Thyroid gland (tissue), 4 donors: Measurements from ENCODE around the gene KIDINS220. TPM values are rescaled to one million over a fixed set of nuclear protein-coding genes. Genes with fewer than 3 reads are reported as not detected.

Experiments
- DNase-seq, 2 donors: peaks; one replicate each; pipeline ENCODE4 v3.0.0-alpha.2; 2019
- H3K27ac ChIP-seq, 3 donors: fragments of 200-600 bp; sonication (generic); 1 replicate in 2 of 3; 2 replicates in 1 of 3; pipeline ENCODE4 v1.5.1; 2016 to 2019; ENCODE audit warnings: mild to moderate bottlenecking in 1 of 3, moderate library complexity in 1 of 3
- H3K27me3 ChIP-seq: fragments of 200-600 bp; sonication (generic); one replicate; pipeline ENCODE4 v1.5.1; 2019
- H3K36me3 ChIP-seq, 2 donors: fragments of 200-600 bp; sonication (generic); one replicate each; pipeline ENCODE4 v1.5.1; 2016 to 2019
- H3K4me1 ChIP-seq, 2 donors: fragments of 200-600 bp; sonication (generic); one replicate each; pipeline ENCODE4 v1.5.1; 2017 to 2019
- H3K4me3 ChIP-seq, 3 donors: fragments of 200-600 bp; sonication (generic); replicated peaks in 1 of 3; 1 replicate in 2 of 3; 2 replicates in 1 of 3; pipeline ENCODE4 v1.5.1; 2016; ENCODE audit warnings: mild to moderate bottlenecking in 1 of 3
- H3K9me3 ChIP-seq: fragments of 200-600 bp; sonication (generic); one replicate; pipeline ENCODE4 v1.5.1; 2017
- CTCF ChIP-seq, 6 experiments: fragments of 200-600 bp in 3 of 6; fragments of 450-650 bp in 3 of 6; sonication (generic) in 3 of 6; IDR thresholded peaks; one replicate each; pipeline ENCODE4 v1.5.1; 2016 to 2019; ENCODE audit warnings: antibody characterized with exemption in 6 of 6, mild to moderate bottlenecking in 2 of 6, inconsistent platforms in 1 of 6, moderate library complexity in 1 of 6
- POLR2A ChIP-seq, 2 donors: fragments of 450-650 bp; IDR thresholded peaks; one replicate each; pipeline ENCODE4 v1.6.1; 2017; ENCODE audit warnings: antibody characterized with exemption in 2 of 2, mild to moderate bottlenecking in 2 of 2, moderate library complexity in 1 of 2
- WGBS, 2 donors: methylation state at CpG; one replicate each; pipeline ENCODE4 v1.1.5; 2017; 5-methylcytosine and 5-hydroxymethylcytosine counted together
- intact Hi-C: fragments of 100-400 bp; cut with DNase I; formaldehyde crosslinking; loops from one replicate; pipeline ENCODE4 v1.15.1; 2023
- total RNA-seq, 4 donors: library from RNA; depleted of rRNA; stranded (reverse); fragments of >200 nt; gene quantifications; one replicate each; pipeline ENCODE4 v1.2.3, GENCODE V29; 2016

Gene KIDINS220
- total RNA-seq, 4 donors from 2014 or later: 74.0 to 140 (median 79.3) TPM

GRCh38 chr2:8817221-8817620 lies 20.2 kb downstream of the KIDINS220 start:
- Histone ChIP-seq H3K27me3 (no peaks in the 10 kb centered on the region), H3K4me3 (no peak overlapping the region), H3K36me3 (peaks cover 2 to 16% of the 10 kb centered on the region in 2 donors), H3K9me3 (no peaks in the 10 kb centered on the region), H3K4me1 (peaks cover 0 to 4% of the 10 kb centered on the region in 2 donors), H3K27ac (no peak overlapping the region)
- WGBS, 2 donors: 98 to 100% methylated on average over 1 of the region's 1 CpG
- intact Hi-C loops: no loop called here
- DNase-seq: no peak
- TF ChIP-seq POLR2A (IDR thresholded peaks at IDR 0.05) (no peak), CTCF (IDR thresholded peaks at IDR 0.05) (no peak)

GRCh38 chr2:8806885-8807704 lies 30.3 kb downstream of the KIDINS220 start:
- intact Hi-C loops: no loop called here
- H3K27ac ChIP-seq: no peak overlapping the region
- H3K4me3 ChIP-seq: no peak overlapping the region
- H3K9me3 ChIP-seq: no peaks in the 10 kb centered on the region
- H3K36me3 ChIP-seq: peaks cover 16 to 33% of the 10 kb centered on the region in 2 donors
- no peaks in the 10 kb centered on the region for H3K4me1 ChIP-seq
- H3K27me3 ChIP-seq: no peaks in the 10 kb centered on the region
- no peak for DNase-seq
- 92 to 94% methylated on average over 6 of the region's 6 CpGs for WGBS, 2 donors
- TF ChIP-seq CTCF (IDR thresholded peaks at IDR 0.05) (no peak), POLR2A (IDR thresholded peaks at IDR 0.05) (no peak)

DNA sequence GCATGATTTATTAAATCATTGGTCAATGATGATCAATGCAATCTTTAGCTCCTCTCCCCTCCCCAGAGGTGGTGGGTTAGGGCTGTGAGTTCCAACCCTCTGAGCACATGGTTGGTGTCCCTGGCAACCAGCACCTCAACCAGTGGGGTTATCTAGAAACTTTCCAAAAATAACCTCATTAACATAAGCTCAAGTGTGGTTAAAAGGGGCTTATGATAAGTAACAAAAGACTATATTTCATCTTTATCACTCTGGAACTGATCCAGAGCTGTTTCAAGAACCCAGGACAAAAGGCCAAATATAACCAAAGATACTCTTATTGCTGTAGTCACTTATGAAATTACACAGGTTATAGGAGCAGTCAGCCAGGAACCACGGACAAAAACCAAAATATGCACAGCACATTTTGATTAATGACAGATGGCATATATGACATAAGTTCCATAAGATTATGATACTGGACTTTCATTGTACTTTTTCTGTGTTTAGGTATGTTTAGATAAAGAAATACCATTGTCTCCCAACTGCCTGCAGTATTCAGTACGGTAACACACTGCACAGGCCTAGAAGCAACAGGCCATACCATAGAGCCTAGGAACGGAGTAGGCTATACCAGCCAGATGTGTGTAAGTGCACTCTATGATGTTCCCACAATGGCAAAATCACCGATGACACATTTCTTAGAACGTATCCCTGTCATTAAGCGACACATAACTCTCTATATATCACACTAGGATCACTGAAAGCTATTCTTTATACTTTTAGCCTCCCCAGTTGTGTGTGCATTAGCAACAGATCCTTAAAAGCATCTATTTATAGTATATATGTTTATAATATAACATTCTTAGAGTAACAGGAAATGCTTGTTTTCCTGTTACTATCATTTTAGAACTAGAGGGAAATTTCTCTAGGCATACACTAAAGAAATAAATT lies 31.9 kb downstream of the KIDINS220 start:
- H3K4me3 ChIP-seq: no peak overlapping the region
- H3K27ac ChIP-seq: no peak overlapping the region
- H3K4me1 ChIP-seq: no peaks in the 10 kb centered on the region
- 87 to 92% methylated on average over 6 of the region's 6 CpGs for WGBS, 2 donors
- no peaks in the 10 kb centered on the region for H3K9me3 ChIP-seq
- no peaks in the 10 kb centered on the region for H3K27me3 ChIP-seq
- TF ChIP-seq POLR2A (IDR thresholded peaks at IDR 0.05) (no peak), CTCF (IDR thresholded peaks at IDR 0.05) (no peak)
- intact Hi-C loops: no loop called here
- no peak for DNase-seq
- peaks cover 14 to 22% of the 10 kb centered on the region in 2 donors for H3K36me3 ChIP-seq

GRCh38 chr2:8803658-8804379 lies 33.6 kb downstream of the KIDINS220 start:
- no peak overlapping the region for H3K4me3 ChIP-seq
- H3K27ac ChIP-seq: no peak overlapping the region
- no peaks in the 10 kb centered on the region for H3K4me1 ChIP-seq
- intact Hi-C loops: no loop called here
- H3K27me3 ChIP-seq: no peaks in the 10 kb centered on the region
- WGBS, 2 donors: 85 to 88% methylated on average over 3 of the region's 3 CpGs
- DNase-seq: no peak
- H3K9me3 ChIP-seq: no peaks in the 10 kb centered on the region
- no peak for TF ChIP-seq CTCF (IDR thresholded peaks at IDR 0.05)
- no peak for TF ChIP-seq POLR2A (IDR thresholded peaks at IDR 0.05)
- peaks cover 14 to 18% of the 10 kb centered on the region in 2 donors for H3K36me3 ChIP-seq
